Suppressor macrophage treated with lipopolysaccharide for 1 hour (primary cell): ENCODE data around the gene KIAA2012.

ENCODE experiments used
- DNase-seq, 3 donors: peaks; one replicate each; pipeline ENCODE4 v3.0.0-alpha.2; 2020 to 2022

The KIAA2012 gene

GRCh38 chr2:202043475-202043874 lies 29.6 kb upstream of the KIAA2012 start:
- DNase-seq: peak; percentile 82 to 85 (median 84)

DNA sequence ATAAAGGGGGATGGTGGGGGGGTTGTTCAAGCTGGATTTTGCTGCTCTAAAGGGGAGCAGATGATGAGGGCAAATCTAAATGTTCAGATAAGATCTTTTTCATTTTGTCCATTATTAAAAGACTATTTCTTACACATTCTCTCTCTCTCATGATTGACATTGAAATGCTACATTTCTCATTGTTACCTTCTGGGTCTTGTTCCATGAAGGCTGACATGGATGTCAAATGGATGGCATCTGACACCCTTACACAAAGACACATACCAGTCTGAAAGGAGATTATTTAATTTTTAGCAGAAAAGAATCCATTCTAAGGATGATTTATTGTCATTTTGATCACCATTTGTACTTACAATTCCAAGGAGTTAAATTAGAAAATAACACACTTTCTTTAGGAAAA lies 28.3 kb upstream of the KIAA2012 start:
- no peak for DNase-seq

DNA sequence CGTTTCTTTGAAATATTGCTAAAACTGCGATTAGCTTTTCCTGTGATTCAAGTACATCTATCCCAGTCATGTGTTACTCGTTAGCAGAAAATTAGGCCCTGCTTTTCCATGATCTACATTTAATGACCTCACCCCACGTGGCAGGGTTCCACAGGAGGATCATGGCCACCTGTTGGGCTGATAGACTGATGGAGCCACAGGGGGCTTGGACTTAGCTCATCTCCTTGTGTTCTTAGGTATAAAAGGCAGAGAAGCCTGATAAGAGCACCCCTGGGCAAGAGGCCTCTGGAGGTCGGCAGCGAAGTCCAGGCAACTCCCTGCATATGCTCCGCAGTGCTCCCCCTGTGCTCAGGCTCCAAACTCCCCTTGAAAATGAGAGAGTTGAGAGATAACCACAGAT lies 26.5 kb upstream of the KIAA2012 start:
- DNase-seq: no peak

DNA sequence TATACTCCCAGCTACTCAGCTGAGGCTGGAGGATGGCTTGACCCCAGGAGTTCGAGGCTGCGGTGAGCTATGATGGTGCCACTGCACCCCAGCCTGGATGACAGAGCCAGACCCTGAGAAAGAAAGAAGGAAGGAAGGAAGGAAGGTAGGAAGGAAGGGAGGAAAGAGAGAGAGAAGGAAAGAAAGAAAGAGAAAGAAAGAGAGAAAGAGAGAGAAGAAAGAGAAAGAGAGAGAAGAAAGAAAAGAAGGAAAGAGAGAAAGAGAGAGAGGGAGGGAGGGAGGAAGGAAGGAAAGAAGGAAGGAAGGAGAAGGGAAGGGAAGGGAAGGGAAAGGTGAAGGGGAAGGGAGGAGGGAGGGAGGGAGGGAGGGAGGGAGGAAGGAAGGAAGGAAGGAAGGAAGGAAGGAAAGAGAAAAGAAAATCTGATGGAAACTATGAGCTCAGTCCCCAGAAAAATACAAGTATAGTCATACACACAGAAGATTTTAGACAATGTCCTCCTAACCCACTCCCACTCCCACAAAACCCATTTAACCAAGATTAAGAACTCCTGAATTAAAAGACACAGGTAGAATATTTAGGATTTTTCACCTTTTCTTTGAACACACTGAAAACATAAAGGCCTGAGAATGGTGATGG lies 23.8 kb upstream of the KIAA2012 start:
- no peak for DNase-seq

- no peak for DNase-seq
Measured at GRCh38 chr2:202049840-202050239, 23.2 kb upstream of the KIAA2012 start.

GRCh38 chr2:202050652-202051051 lies 22.4 kb upstream of the KIAA2012 start:
- no peak for DNase-seq

DNA sequence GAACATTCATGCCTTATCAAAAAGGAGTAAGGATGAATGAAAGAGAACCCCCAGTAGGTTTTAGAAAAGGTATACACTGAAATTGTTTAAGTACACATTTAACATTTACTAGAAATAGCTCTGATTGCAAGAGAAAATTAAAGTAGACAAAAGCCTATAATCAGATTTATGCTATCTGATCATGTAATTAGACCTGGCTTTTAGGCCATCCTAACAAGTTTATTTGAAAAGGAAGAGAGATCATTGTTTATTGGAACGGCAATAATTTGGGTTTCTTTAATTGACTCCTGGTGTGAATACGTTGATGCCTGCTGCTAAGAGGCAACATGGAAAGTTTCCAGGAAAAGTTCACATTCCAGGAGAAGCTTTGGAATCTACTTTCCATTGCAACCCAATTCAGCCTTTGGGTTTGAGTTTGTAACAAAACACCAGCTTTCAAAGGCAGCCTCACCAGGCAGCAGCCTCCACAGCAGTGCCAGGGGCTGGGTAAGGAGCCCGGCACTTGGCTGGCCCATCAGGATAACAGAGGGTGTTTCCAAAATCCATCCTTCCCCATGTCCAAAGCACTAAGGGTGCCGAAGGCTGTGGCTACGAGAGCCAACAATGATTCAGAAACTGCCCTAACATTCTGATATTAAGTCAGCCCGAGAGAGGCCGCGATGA lies 21.4 kb upstream of the KIAA2012 start:
- no peak for DNase-seq

GRCh38 chr2:202052235-202052634 lies 20.8 kb upstream of the KIAA2012 start:
- no peak for DNase-seq

GRCh38 chr2:202054679-202055078 lies 18.4 kb upstream of the KIAA2012 start:
- no peak for DNase-seq

GRCh38 chr2:202056611-202057010 lies 16.4 kb upstream of the KIAA2012 start:
- peak in 1 of 3 donors; percentile 23 for DNase-seq

DNA sequence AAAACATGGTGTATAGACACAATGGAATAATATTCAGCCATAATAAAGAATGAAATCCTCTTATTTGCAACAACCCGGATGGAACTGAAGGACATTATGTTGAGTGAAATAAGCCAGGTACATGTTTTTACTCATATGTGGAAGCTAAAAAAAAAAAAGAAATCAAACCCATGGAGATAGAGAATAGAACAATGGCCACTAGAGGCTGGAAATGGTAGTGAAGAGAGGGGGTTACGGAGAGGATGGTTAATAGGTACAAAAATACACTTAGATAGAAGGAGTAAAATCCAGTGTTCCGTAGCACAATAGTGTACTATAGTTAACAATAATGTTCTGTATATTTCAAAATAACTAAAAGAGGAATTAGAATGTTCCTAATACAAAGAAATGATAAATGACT lies 12.8 kb upstream of the KIAA2012 start:
- no peak for DNase-seq

DNA sequence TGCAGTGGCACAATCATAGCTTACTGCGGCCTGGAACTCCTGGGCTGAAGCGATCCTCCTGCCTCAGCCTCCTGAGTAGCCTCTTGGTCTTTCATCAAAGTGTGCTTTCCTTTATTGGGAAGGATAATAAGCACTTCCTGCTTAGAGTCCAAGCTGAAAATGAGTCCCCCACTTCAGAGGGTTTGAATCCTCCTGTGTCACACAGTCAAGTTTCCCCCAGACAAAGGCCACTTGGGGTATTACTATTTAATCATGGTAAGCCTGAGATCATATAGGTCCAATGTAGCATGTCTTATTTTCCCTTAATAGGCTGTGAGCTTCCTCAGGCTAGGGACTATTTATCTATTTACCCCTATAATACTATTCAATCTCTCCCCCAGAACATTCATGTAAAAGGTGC lies 11.4 kb upstream of the KIAA2012 start:
- DNase-seq: no peak

- peak; percentile 68 to 73 (median 70) for DNase-seq
Measured at GRCh38 chr2:202064171-202064880, 8.7 kb upstream of the KIAA2012 start.

- DNase-seq: no peak
Measured at GRCh38 chr2:202064881-202065230, 8.2 kb upstream of the KIAA2012 start.

- DNase-seq: no peak
Measured at GRCh38 chr2:202065876-202066275, 7.2 kb upstream of the KIAA2012 start.

DNA sequence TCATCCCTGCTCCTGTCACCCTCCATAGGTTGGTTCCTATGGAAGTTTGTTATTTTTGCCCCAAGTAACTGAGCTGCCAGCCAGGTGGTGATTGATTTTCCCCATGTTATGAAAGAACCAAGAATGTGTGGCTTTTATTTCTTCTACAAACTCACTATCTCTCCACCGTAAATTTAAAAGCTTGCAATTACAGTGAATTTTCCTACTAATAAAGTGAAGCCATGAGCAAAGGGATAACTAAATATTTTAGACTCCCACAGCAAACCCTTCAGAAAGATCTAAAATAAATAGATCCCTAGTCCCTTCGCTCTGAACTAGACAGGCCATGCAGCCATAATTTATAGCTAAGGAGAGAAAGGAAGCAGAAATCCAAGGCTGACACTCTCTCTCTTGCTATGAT lies 6.2 kb upstream of the KIAA2012 start:
- DNase-seq: no peak

GRCh38 chr2:202067589-202067988 lies 5.5 kb upstream of the KIAA2012 start:
- no peak for DNase-seq

- DNase-seq: no peak
Measured at GRCh38 chr2:202069170-202070067, 3.6 kb upstream of the KIAA2012 start.

DNA sequence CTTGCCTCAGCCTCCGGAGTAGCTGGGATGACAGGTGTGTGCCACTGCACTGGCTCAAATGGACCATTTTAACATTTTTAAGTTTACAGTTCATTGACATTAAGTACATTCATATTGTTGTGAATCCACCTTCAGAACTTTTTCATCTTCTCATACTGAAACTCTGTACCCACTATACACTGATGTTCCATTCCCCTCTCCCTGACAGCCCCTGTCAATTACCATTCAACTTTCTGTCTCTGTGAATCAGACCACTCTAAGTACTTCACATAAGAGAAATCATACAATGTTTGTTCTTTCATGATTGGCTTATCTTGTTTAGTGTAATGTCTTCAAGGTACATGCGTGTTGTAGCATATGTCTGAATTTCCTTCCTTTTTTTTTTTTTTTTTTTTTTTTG lies 1.9 kb upstream of the KIAA2012 start:
- DNase-seq: no peak

GRCh38 chr2:202072226-202072625 lies 829 bp upstream of the KIAA2012 start:
- peak in 1 of 3 donors; percentile 7 for DNase-seq

DNA sequence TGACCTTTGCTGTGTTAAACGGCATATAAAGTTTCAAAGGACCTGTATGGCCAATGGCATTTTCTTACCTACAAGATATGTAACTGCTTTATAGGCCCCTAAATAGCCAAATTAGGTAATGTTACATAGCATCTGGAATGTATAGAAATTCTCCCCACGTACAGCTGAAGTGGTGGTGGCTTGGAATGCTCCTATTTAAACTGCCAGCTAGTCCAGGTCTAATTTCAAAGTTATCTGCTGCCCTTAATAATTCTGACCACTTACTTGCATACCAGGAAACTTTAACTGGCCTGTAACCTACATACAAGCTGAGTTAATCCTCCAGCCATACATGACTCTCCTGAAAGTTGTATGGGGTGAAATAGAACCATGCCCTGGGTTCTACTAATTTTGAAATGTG lies 1.3 kb downstream of the KIAA2012 start:
- DNase-seq: no peak

DNA sequence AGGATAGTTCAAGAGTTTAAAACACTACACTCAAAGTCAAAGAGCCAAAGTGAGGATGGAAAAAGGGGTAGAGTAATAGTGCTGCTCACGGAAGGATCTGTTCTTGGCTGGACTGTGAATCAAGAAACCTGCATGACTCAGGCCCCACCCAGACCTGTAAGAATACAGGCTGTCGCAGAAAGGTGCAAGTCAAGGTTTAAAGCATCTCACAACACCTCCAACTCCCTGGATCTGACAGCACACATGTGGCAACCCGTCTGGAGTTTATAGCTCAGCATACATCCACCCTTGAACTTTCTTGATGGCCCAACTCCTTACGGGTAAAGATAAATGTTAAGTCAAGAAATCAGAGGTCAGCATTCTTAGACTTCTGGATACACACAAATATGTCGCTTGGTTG lies 6.3 kb downstream of the KIAA2012 start:
- DNase-seq: no peak

GRCh38 chr2:202084265-202084664 lies 11.2 kb downstream of the KIAA2012 start:
- no peak for DNase-seq
